NB4 (cell line): ENCODE results near the gene KDSR.

ENCODE experiments used
- DNase-seq: peaks from one replicate; pipeline ENCODE4 v3.0.0; 2010; ENCODE audit warnings: low read depth
- H3K4me3 ChIP-seq: one replicate; pipeline ENCODE4 v1.5.1; 2011; ENCODE audit warnings: mild to moderate bottlenecking, low read depth, low read length, moderate library complexity
- MAX ChIP-seq: IDR thresholded peaks from 2 replicates; pipeline ENCODE4 v1.6.1; 2011; ENCODE audit warnings: low read depth, low read length
- MYC ChIP-seq: IDR thresholded peaks from 2 replicates; pipeline ENCODE4 v1.6.1; 2011; ENCODE audit warnings: low read depth, low read length
- POLR2A ChIP-seq: IDR thresholded peaks from 2 replicates; pipeline ENCODE4 v1.6.1; 2011; ENCODE audit warnings: mild to moderate bottlenecking; ENCODE audit not compliant: insufficient read length; ENCODE audit errors: extremely low read depth
- TF ChIP-seq, protein P1 (sequence below): IDR thresholded peaks from one replicate; pipeline ENCODE4 v1.5.1; 2012; ENCODE audit warnings: low read depth, low read length

Gene KDSR

DNA sequence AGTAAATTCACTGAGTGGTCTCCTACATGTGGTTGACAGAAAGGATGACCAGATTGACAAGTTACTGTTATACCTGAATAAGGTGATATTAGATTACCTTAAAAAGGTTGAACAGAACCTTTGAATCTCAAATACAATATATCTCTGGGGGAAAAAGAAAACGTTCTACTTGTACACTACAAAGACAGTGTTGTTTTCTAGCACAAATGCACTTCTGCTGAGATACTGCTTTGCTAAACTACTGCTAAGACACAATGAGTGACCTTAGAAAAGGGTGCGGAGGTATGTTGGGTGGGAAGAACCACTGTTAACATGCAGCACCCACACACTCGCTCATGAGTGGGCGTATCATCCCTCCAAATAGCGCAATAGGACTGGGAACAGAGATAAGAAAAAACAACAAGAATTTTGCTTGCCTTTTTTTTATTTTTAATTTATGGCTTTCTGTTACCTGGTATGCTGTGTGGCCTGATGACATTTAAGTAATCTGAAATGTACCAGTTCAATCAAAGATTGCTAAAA, 53.5 kb downstream of the KDSR start:
- TF ChIP-seq MAX (no peak), MYC (no peak), POLR2A (no peak)
- TF ChIP-seq, protein P1, sequence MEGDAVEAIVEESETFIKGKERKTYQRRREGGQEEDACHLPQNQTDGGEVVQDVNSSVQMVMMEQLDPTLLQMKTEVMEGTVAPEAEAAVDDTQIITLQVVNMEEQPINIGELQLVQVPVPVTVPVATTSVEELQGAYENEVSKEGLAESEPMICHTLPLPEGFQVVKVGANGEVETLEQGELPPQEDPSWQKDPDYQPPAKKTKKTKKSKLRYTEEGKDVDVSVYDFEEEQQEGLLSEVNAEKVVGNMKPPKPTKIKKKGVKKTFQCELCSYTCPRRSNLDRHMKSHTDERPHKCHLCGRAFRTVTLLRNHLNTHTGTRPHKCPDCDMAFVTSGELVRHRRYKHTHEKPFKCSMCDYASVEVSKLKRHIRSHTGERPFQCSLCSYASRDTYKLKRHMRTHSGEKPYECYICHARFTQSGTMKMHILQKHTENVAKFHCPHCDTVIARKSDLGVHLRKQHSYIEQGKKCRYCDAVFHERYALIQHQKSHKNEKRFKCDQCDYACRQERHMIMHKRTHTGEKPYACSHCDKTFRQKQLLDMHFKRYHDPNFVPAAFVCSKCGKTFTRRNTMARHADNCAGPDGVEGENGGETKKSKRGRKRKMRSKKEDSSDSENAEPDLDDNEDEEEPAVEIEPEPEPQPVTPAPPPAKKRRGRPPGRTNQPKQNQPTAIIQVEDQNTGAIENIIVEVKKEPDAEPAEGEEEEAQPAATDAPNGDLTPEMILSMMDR = no peak
- no peak for DNase-seq

DNA sequence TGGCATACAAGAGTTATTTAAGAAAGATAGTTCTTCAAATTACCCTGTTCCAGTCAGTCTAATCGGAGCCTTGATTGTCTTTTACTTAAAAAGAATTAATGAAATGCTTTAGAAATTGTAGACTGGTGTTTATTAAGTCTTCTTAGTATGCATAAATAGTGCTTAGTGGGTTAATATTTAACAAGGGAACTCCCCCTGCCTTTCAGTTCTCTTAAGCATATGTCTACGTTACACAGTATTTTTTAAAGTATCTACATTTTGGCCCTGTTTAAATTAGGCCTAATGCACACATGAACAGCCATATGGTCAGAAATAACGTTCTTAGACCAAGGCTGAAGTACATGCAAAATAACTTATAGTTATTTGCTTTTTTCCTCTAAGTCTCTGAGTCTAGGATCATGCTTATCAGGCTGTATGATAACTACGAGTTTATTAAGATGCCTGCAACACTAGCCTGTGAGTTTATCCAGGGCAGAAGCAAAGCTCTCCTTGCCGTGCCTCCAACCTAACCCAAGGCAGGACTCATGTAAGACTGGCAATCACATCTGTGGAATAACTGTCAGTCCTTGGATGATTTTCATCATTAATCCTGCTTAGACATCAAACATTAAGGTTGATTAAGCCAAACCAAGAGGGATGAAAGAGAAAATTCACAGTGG, 54.1 kb downstream of the KDSR start:
- TF ChIP-seq MYC = no peak
- TF ChIP-seq, protein P1 = no peak
- TF ChIP-seq POLR2A = no peak
- no peak for TF ChIP-seq MAX
- no peak for DNase-seq
- peak overlapping the region; percentile 99 for H3K4me3 ChIP-seq

More for the DNA sequence above, 53.5 kb downstream of the KDSR start:
- peak overlapping the region; percentile 99 for H3K4me3 ChIP-seq

- TF ChIP-seq MAX (no peak), POLR2A (no peak), MYC (no peak)
- TF ChIP-seq, protein P1 = no peak
- no peak for DNase-seq
- no peak overlapping the region for H3K4me3 ChIP-seq
Measured at GRCh38 chr18:63312019-63312409, 55.0 kb downstream of the KDSR start.

- no peak for DNase-seq
- no peak for TF ChIP-seq POLR2A
- TF ChIP-seq MYC = no peak
- no peak for TF ChIP-seq MAX
- no peak overlapping the region for H3K4me3 ChIP-seq
Measured at GRCh38 chr18:63311118-63312018, 55.6 kb downstream of the KDSR start.

DNA sequence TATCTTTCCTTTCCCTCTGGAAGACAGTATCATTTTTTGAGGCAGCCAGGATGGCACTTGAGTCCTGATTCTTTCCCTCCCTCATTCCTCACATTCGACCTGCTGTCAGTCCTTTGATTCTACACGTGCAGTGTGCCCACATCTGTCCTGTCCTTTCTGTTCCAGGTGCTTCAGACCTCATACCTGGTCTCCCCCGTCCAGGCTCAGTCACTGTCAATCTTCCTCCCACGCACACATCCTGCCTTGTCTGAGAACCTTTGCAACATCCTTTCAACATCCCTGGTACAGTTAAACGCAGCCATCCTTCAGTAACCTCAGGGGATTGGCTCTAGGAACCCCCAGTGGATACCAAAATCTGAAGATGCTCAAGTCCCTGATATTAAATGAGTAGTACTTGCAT, 57.6 kb downstream of the KDSR start:
- DNase-seq = no peak
- TF ChIP-seq, protein P1 = no peak
- TF ChIP-seq POLR2A = no peak
- TF ChIP-seq MYC = no peak
- no peak for TF ChIP-seq MAX
- no peak overlapping the region for H3K4me3 ChIP-seq

- no peak overlapping the region for H3K4me3 ChIP-seq
- no peak for DNase-seq
- TF ChIP-seq, protein P1 = no peak
Measured at GRCh38 chr18:63307551-63308200, 59.3 kb downstream of the KDSR start.
